Hematopoietic multipotent progenitor cell (in vitro differentiated cells): ENCODE results near the gene FAM216B. TPM values are rescaled to one million over a fixed set of nuclear protein-coding genes. Genes with fewer than 3 reads are reported as not detected.
"Not testable (repeated sequence)": the region's sequence is repeated elsewhere in the genome, so short reads cannot be mapped to it uniquely, and the experiment has no call there.

Source experiments
- DNase-seq, 3 donors: peaks; one replicate each; pipeline ENCODE4 v3.0.0-alpha.2; 2011 to 2015; ENCODE audit warnings: low read depth in 2 of 3, low spot score in 2 of 3
- total RNA-seq: library from RNA; depleted of rRNA; stranded (reverse); fragments of >200 nt; gene quantifications from one replicate; pipeline ENCODE4 v1.2.3, GENCODE V29; 2012

FAM216B gene
- total RNA-seq, 1 donor: not detected

- DNase-seq: no peak
Observed at GRCh38 chr13:42777467-42777866, 3.9 kb upstream of the FAM216B start.

GRCh38 chr13:42780044-42780443, 1.3 kb upstream of the FAM216B start:
- no peak for DNase-seq

- DNase-seq: no peak
Observed at GRCh38 chr13:42786715-42787114, 5.3 kb downstream of the FAM216B start.

GRCh38 chr13:42788601-42789000, 7.2 kb downstream of the FAM216B start:
- no peak for DNase-seq

- DNase-seq: no peak
Observed at GRCh38 chr13:42792154-42792553, 10.8 kb downstream of the FAM216B start.

- no peak for DNase-seq
Observed at GRCh38 chr13:42794577-42795275, 13.3 kb downstream of the FAM216B start.

GRCh38 chr13:42795666-42796065, 14.3 kb downstream of the FAM216B start:
- no peak for DNase-seq

GRCh38 chr13:42796747-42797356, 15.5 kb downstream of the FAM216B start:
- DNase-seq: no peak

- DNase-seq: no peak
Observed at GRCh38 chr13:42798118-42798517, 16.7 kb downstream of the FAM216B start.

- no peak for DNase-seq
Observed at GRCh38 chr13:42800109-42800643, 18.8 kb downstream of the FAM216B start.

GRCh38 chr13:42803563-42804204, 22.3 kb downstream of the FAM216B start:
- DNase-seq: no peak

GRCh38 chr13:42804244-42804874, 23.0 kb downstream of the FAM216B start:
- no peak for DNase-seq

GRCh38 chr13:42807241-42807640, 25.9 kb downstream of the FAM216B start:
- no peak for DNase-seq

GRCh38 chr13:42807866-42808265, 26.5 kb downstream of the FAM216B start:
- DNase-seq: no peak

GRCh38 chr13:42808341-42808940, 27.1 kb downstream of the FAM216B start:
- DNase-seq: no peak

GRCh38 chr13:42812316-42812715, 30.9 kb downstream of the FAM216B start:
- DNase-seq: no peak

GRCh38 chr13:42814868-42815267, 33.5 kb downstream of the FAM216B start:
- no peak for DNase-seq

- DNase-seq: no peak
Observed at GRCh38 chr13:42815681-42816080, 34.3 kb downstream of the FAM216B start.

GRCh38 chr13:42816538-42816937, 35.2 kb downstream of the FAM216B start:
- no peak for DNase-seq

GRCh38 chr13:42819687-42820086, 38.3 kb downstream of the FAM216B start:
- DNase-seq: not testable (repeated sequence)

- DNase-seq: no peak
Observed at GRCh38 chr13:42820451-42820850, 39.1 kb downstream of the FAM216B start.
